Measurements from ENCODE around the gene CPNE5.
"Not testable (repeated sequence)": the region's sequence is repeated elsewhere in the genome, so short reads cannot be mapped to it uniquely, and the experiment has no call there.

Gene CPNE5

GRCh38 chr6:36720251-36721141, 118.7 kb downstream of the CPNE5 start:
- no peak for DNase-seq

- no peak for DNase-seq
These were observed 120.1 kb downstream of the CPNE5 start for GRCh38 chr6:36719126-36719525.

- DNase-seq: no peak
These were observed 120.7 kb downstream of the CPNE5 start for GRCh38 chr6:36718560-36718959.

- no peak for DNase-seq
These were observed 121.2 kb downstream of the CPNE5 start for GRCh38 chr6:36717871-36718540.

GRCh38 chr6:36717231-36717825, 121.9 kb downstream of the CPNE5 start:
- DNase-seq: no peak

- DNase-seq: no peak
These were observed 122.7 kb downstream of the CPNE5 start for GRCh38 chr6:36716476-36717093.

GRCh38 chr6:36715469-36715868, 123.8 kb downstream of the CPNE5 start:
- DNase-seq: no peak

GRCh38 chr6:36714511-36714910, 124.7 kb downstream of the CPNE5 start:
- no peak for DNase-seq

GRCh38 chr6:36713846-36714245, 125.4 kb downstream of the CPNE5 start:
- DNase-seq: no peak

- no peak for DNase-seq
These were observed 126.4 kb downstream of the CPNE5 start for GRCh38 chr6:36712816-36713215.

GRCh38 chr6:36706339-36706738, 132.9 kb downstream of the CPNE5 start:
- DNase-seq: no peak

GRCh38 chr6:36704961-36705577, 134.2 kb downstream of the CPNE5 start:
- DNase-seq: not testable (repeated sequence)

GRCh38 chr6:36703982-36704381, 135.3 kb downstream of the CPNE5 start:
- DNase-seq: no peak

GRCh38 chr6:36703081-36703606, 136.1 kb downstream of the CPNE5 start:
- DNase-seq: no peak

- DNase-seq: no peak
These were observed 136.6 kb downstream of the CPNE5 start for GRCh38 chr6:36702656-36703055.

GRCh38 chr6:36701401-36701991, 137.7 kb downstream of the CPNE5 start:
- DNase-seq: no peak

GRCh38 chr6:36700831-36701230, 138.4 kb downstream of the CPNE5 start:
- no peak for DNase-seq

- DNase-seq: no peak
These were observed 139.0 kb downstream of the CPNE5 start for GRCh38 chr6:36700071-36700812.

- no peak for DNase-seq
These were observed 139.9 kb downstream of the CPNE5 start for GRCh38 chr6:36699348-36699747.

- no peak for DNase-seq
These were observed 140.4 kb downstream of the CPNE5 start for GRCh38 chr6:36698871-36699271.

- DNase-seq: no peak
These were observed 141.0 kb downstream of the CPNE5 start for GRCh38 chr6:36698196-36698595.

Data from activated CD4-positive, alpha-beta T cell treated with anti-CD3 and anti-CD28 coated beads for 48 hours (primary cell).